ENCODE results near the gene DSCAML1. TPM values are rescaled to one million over a fixed set of nuclear protein-coding genes. Genes with fewer than 3 reads are reported as not detected.

DSCAML1 gene
- total RNA-seq, 4 donors from 2014 or later: 2.9 to 5.8 (median 3.3) TPM

GRCh38 chr11:117589063-117589462 lies 208.0 kb downstream of the DSCAML1 start:
- in situ Hi-C loops (cut with MboI; ENCODE audit: low pct_ligation_motif_present in 1 of 4, low pct_unique_long_range_greater_than_20kb in 1 of 4, low sequenced_read_pairs in 3 of 4): no loop called here
- intact Hi-C loops (cut with DNase I; ENCODE audit: low total_unique reads): no loop called here

GRCh38 chr11:117588166-117588810 lies 208.7 kb downstream of the DSCAML1 start:
- in situ Hi-C loops (cut with MboI; ENCODE audit: low pct_ligation_motif_present in 1 of 4, low pct_unique_long_range_greater_than_20kb in 1 of 4, low sequenced_read_pairs in 3 of 4) (no loop called here), intact Hi-C loops (cut with DNase I; ENCODE audit: low total_unique reads) (no loop called here)
- Histone ChIP-seq H3K27me3 (no peaks in the 10 kb centered on the region), H3K4me3 (no peak overlapping the region), H3K9me3 (no peaks in the 10 kb centered on the region), H3K4me1 (no peaks in the 10 kb centered on the region), H3K36me3 (no peaks in the 10 kb centered on the region), H3K27ac (no peak overlapping the region)
- DNase-seq: no peak
- TF ChIP-seq EP300 (IDR thresholded peaks at IDR 0.05; ENCODE audit: low read depth) (no peak), POLR2AphosphoS5 (IDR thresholded peaks at IDR 0.05) (no peak), POLR2A (IDR thresholded peaks at IDR 0.05) (no peak), CTCF (IDR thresholded peaks at IDR 0.05) (no peak)
- WGBS, 2 donors (ENCODE audit: low coverage in 1 of 2): 77% methylated on average over 14 of the region's 14 CpGs; no CpG with 5 or more reads in 1 of the 2 donors

More at GRCh38 chr11:117589063-117589462, 208.0 kb downstream of the DSCAML1 start:
- Histone ChIP-seq H3K36me3 (no peaks in the 10 kb centered on the region), H3K9me3 (no peaks in the 10 kb centered on the region), H3K27ac (no peak overlapping the region), H3K4me3 (no peak overlapping the region), H3K4me1 (no peaks in the 10 kb centered on the region), H3K27me3 (no peaks in the 10 kb centered on the region)
- 82% methylated on average over 11 of the region's 11 CpGs; no CpG with 5 or more reads in 1 of the 2 donors for WGBS, 2 donors (ENCODE audit: low coverage in 1 of 2)
- TF ChIP-seq CTCF (IDR thresholded peaks at IDR 0.05): no peak
- TF ChIP-seq EP300 (IDR thresholded peaks at IDR 0.05; ENCODE audit: low read depth): no peak
- TF ChIP-seq POLR2AphosphoS5 (IDR thresholded peaks at IDR 0.05): no peak
- no peak for TF ChIP-seq POLR2A (IDR thresholded peaks at IDR 0.05)
- no peak for DNase-seq

GRCh38 chr11:117587416-117587815 lies 209.6 kb downstream of the DSCAML1 start:
- no peak for TF ChIP-seq CTCF (IDR thresholded peaks at IDR 0.05)
- TF ChIP-seq EP300 (IDR thresholded peaks at IDR 0.05; ENCODE audit: low read depth): no peak
- TF ChIP-seq POLR2AphosphoS5 (IDR thresholded peaks at IDR 0.05): no peak
- TF ChIP-seq POLR2A (IDR thresholded peaks at IDR 0.05): no peak

GRCh38 chr11:117586392-117586791 lies 210.6 kb downstream of the DSCAML1 start:
- Histone ChIP-seq H3K4me3 (no peak overlapping the region), H3K9me3 (no peaks in the 10 kb centered on the region), H3K36me3 (no peaks in the 10 kb centered on the region), H3K4me1 (no peaks in the 10 kb centered on the region), H3K27me3 (no peaks in the 10 kb centered on the region), H3K27ac (no peak overlapping the region)
- TF ChIP-seq CTCF (IDR thresholded peaks at IDR 0.05) (no peak), POLR2A (IDR thresholded peaks at IDR 0.05) (no peak), EP300 (IDR thresholded peaks at IDR 0.05; ENCODE audit: low read depth) (no peak), POLR2AphosphoS5 (IDR thresholded peaks at IDR 0.05) (no peak)
- DNase-seq: no peak
- WGBS, 2 donors (ENCODE audit: low coverage in 1 of 2): 75% methylated on average over 5 of the region's 5 CpGs; no CpG with 5 or more reads in 1 of the 2 donors
- intact Hi-C loops (cut with DNase I; ENCODE audit: low total_unique reads): no loop called here
- in situ Hi-C loops (cut with MboI; ENCODE audit: low pct_ligation_motif_present in 1 of 4, low pct_unique_long_range_greater_than_20kb in 1 of 4, low sequenced_read_pairs in 3 of 4): no loop called here

More at GRCh38 chr11:117587416-117587815, 209.6 kb downstream of the DSCAML1 start:
- DNase-seq: no peak
- WGBS, 2 donors (ENCODE audit: low coverage in 1 of 2): 95% methylated on average over 6 of the region's 6 CpGs; no CpG with 5 or more reads in 1 of the 2 donors
- no peaks in the 10 kb centered on the region for H3K27me3 ChIP-seq
- no peak overlapping the region for H3K4me3 ChIP-seq
- in situ Hi-C loops (cut with MboI; ENCODE audit: low pct_ligation_motif_present in 1 of 4, low pct_unique_long_range_greater_than_20kb in 1 of 4, low sequenced_read_pairs in 3 of 4) (no loop called here), intact Hi-C loops (cut with DNase I; ENCODE audit: low total_unique reads) (no loop called here)
- H3K4me1 ChIP-seq: no peaks in the 10 kb centered on the region
- H3K9me3 ChIP-seq: no peaks in the 10 kb centered on the region
- H3K27ac ChIP-seq: no peak overlapping the region
- H3K36me3 ChIP-seq: no peaks in the 10 kb centered on the region
